PC-3 (cell line): ENCODE measurements around the gene CASS4. TPM values are rescaled to one million over a fixed set of nuclear protein-coding genes. Genes with fewer than 3 reads are reported as not detected.

Source experiments
- ATAC-seq: fragments of 200-7000 bp; cut with Tn5 transposase; 2 replicates; pipeline ENCODE4 v1.9.1; 2020; ENCODE audit warnings: mild to moderate bottlenecking, moderate library complexity
- BruUV-seq: library from RNA; stranded (reverse); fragments of 400-500 nt; replicated peaks from 2 replicates; lab custom pipeline; 2021; lab: Mats Ljungman, UMichigan
- CTCF ChIA-PET: fragments of 300-600 bp; sonication (Branson Sonifier 250); formaldehyde crosslinking; loops from one replicate; lab custom pipeline; 2022; ENCODE audit warnings: antibody characterized with exemption; lab: Charles Lee
- POLR2A ChIA-PET: fragments of 300-600 bp; sonication (Branson Sonifier 250); formaldehyde crosslinking; loops from one replicate; lab custom pipeline; 2022; ENCODE audit warnings: antibody characterized with exemption; ENCODE audit not compliant: unreplicated experiment; lab: Charles Lee
- DNase-seq: peaks from one replicate; pipeline ENCODE4 v3.0.0-alpha.2; 2015
- H2AFZ ChIP-seq: fragments of 300-600 bp; sonication (generic); 2 replicates; pipeline ENCODE4 v1.6.0; 2016; ENCODE audit warnings: antibody characterized with exemption, low read length
- H3F3A ChIP-seq: fragments of 300-600 bp; sonication (generic); one replicate; pipeline ENCODE4 v1.6.0; 2017; ENCODE audit warnings: antibody characterized with exemption, low read length, control low read depth, mild to moderate bottlenecking; ENCODE audit not compliant: unreplicated experiment
- H3K27ac ChIP-seq: fragments of 300-600 bp; sonication (generic); 2 replicates; pipeline ENCODE4 v1.5.1; 2016; ENCODE audit warnings: mild to moderate bottlenecking, low read length
- H3K27me3 ChIP-seq: fragments of 300-600 bp; sonication (generic); 2 replicates; pipeline ENCODE4 v1.6.1; 2016; ENCODE audit warnings: low read length, mixed read lengths
- H3K36me3 ChIP-seq: fragments of 300-600 bp; sonication (generic); 2 replicates; pipeline ENCODE4 v1.6.1; 2016; ENCODE audit warnings: low read depth, mixed run types, low read length, mixed read lengths
- H3K4me1 ChIP-seq: fragments of 300-600 bp; sonication (generic); 2 replicates; pipeline ENCODE4 v1.5.1; 2016; ENCODE audit warnings: low read length; ENCODE audit not compliant: insufficient read depth
- H3K4me2 ChIP-seq: fragments of 300-600 bp; sonication (generic); 2 replicates; pipeline ENCODE4 v1.6.0; 2016; ENCODE audit warnings: low read length
- H3K4me3 ChIP-seq: fragments of 300-600 bp; sonication (generic); 2 replicates; pipeline ENCODE4 v1.5.1; 2016; ENCODE audit warnings: mild to moderate bottlenecking, low read length, mixed read lengths
- H3K79me2 ChIP-seq: fragments of 300-600 bp; sonication (generic); 2 replicates; pipeline ENCODE4 v1.6.1; 2017; ENCODE audit warnings: low read length, mixed read lengths
- H3K9ac ChIP-seq: fragments of 300-600 bp; sonication (generic); 2 replicates; pipeline ENCODE4 v1.6.0; 2016; ENCODE audit warnings: mild to moderate bottlenecking, low read length
- H3K9me2 ChIP-seq: fragments of 300-600 bp; sonication (generic); replicated peaks from 2 replicates; pipeline ENCODE4 v1.6.1; 2016; ENCODE audit warnings: mixed run types, low read length, mixed read lengths
- H3K9me3 ChIP-seq: fragments of 300-600 bp; sonication (generic); 2 replicates; pipeline ENCODE4 v1.6.1; 2016; ENCODE audit warnings: low read length, mixed read lengths
- H4K20me1 ChIP-seq: fragments of 300-600 bp; sonication (generic); 2 replicates; pipeline ENCODE4 v1.6.1; 2016; ENCODE audit warnings: low read length, mixed read lengths
- CTCF ChIP-seq: fragments of 300-600 bp; sonication (generic); conservative IDR thresholded peaks from 2 replicates; pipeline ENCODE4 v1.5.1; 2017; ENCODE audit warnings: antibody characterized with exemption, low read depth, mild to moderate bottlenecking, low read length
- EZH2 ChIP-seq: fragments of 300-600 bp; sonication (generic); IDR thresholded peaks from one replicate; pipeline ENCODE4 v1.6.1; 2017; ENCODE audit warnings: antibody characterized with exemption, mild to moderate bottlenecking, low read length; ENCODE audit not compliant: unreplicated experiment
- EZH2phosphoT487 ChIP-seq: fragments of 300-600 bp; sonication (generic); IDR thresholded peaks from 2 replicates; pipeline ENCODE4 v1.6.1; 2018; ENCODE audit warnings: mild to moderate bottlenecking, antibody characterized with exemption, low read length, borderline replicate concordance
- intact Hi-C: fragments of 100-400 bp; cut with micrococcal nuclease; formaldehyde crosslinking; loops from 2 replicates; pipeline ENCODE4 v1.9.0; 2023
- total RNA-seq: library from RNA; depleted of rRNA; stranded (reverse); fragments of >200 nt; gene quantifications from 2 replicates; pipeline ENCODE4 v1.2.3, GENCODE V29; 2014

The CASS4 gene
- total RNA-seq, 1 experiment from 2014 or later = 0.04 TPM

DNA sequence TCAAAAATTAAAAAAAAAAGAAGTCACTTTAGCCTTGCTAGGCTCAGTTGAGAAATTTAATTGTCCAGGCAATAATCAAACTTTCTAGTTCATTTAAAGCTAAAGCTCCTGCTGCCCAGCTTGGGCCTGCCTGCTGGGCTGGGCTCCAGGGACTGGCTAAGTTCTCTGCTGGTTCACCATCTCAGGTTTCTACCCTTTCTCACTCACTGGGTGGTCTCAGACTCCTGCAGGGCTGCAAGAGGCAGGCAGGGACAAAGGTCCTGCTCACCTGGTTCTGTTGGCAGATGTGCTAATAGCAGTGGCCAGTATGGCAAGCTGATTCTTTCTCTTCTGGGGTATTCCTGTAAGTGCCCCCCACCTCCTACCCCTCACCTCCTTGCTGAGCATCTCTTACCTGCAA is 35.2 kb downstream of the CASS4 start:
- H3K4me2 ChIP-seq = no peak overlapping the region
- H3K9me3 ChIP-seq = no peaks in the 10 kb centered on the region
- CTCF ChIA-PET = no interaction called here
- H3K79me2 ChIP-seq = no peaks in the 10 kb centered on the region
- no peak overlapping the region for H3K27ac ChIP-seq
- no peaks in the 10 kb centered on the region for H3F3A ChIP-seq
- BruUV-seq = no TSS peak
- H2AFZ ChIP-seq = no peak overlapping the region
- no peaks in the 10 kb centered on the region for H3K36me3 ChIP-seq
- DNase-seq (no peak), ATAC-seq (no peak)
- no peak for TF ChIP-seq EZH2
- no peak for TF ChIP-seq CTCF
- TF ChIP-seq EZH2phosphoT487 = no peak
- no peak overlapping the region for H3K9ac ChIP-seq
- no peaks in the 10 kb centered on the region for H4K20me1 ChIP-seq
- no peaks in the 10 kb centered on the region for H3K27me3 ChIP-seq
- H3K9me2 ChIP-seq = no peaks in the 10 kb centered on the region
- intact Hi-C loops = no loop called here
- no peak overlapping the region for H3K4me3 ChIP-seq
- POLR2A ChIA-PET = no interaction called here
- H3K4me1 ChIP-seq = peaks cover 10% of the 10 kb centered on the region

- ChIA-PET POLR2A (no interaction called here), CTCF (no interaction called here)
- Histone ChIP-seq H3K9ac (no peak overlapping the region), H3K9me2 (no peaks in the 10 kb centered on the region), H3F3A (no peaks in the 10 kb centered on the region), H3K4me3 (no peak overlapping the region), H3K4me2 (no peak overlapping the region), H3K79me2 (no peaks in the 10 kb centered on the region), H3K36me3 (no peaks in the 10 kb centered on the region), H3K4me1 (peaks cover 10% of the 10 kb centered on the region), H4K20me1 (no peaks in the 10 kb centered on the region), H3K9me3 (no peaks in the 10 kb centered on the region), H3K27me3 (no peaks in the 10 kb centered on the region), H3K27ac (no peak overlapping the region), H2AFZ (no peak overlapping the region)
- TF ChIP-seq EZH2 (no peak), CTCF (no peak), EZH2phosphoT487 (no peak)
- no TSS peak for BruUV-seq
- DNase-seq (no peak), ATAC-seq (no peak)
- intact Hi-C loops = no loop called here
Observed at GRCh38 chr20:56449459-56449858, 37.4 kb downstream of the CASS4 start.

GRCh38 chr20:56451056-56451765 is 39.2 kb downstream of the CASS4 start:
- DNase-seq = peak; percentile 68
- POLR2A ChIA-PET = no interaction called here

More at GRCh38 chr20:56451056-56451765, 39.2 kb downstream of the CASS4 start:
- H4K20me1 ChIP-seq = no peaks in the 10 kb centered on the region
- no peaks in the 10 kb centered on the region for H3K27me3 ChIP-seq
- CTCF ChIA-PET = no interaction called here
- no peaks in the 10 kb centered on the region for H3K79me2 ChIP-seq
- peaks cover 10% of the 10 kb centered on the region for H3K4me1 ChIP-seq
- ATAC-seq = peak; percentile 48; the same call in 1 of the 2 replicates
- intact Hi-C loops = no loop called here
- no peaks in the 10 kb centered on the region for H3K36me3 ChIP-seq
- H3K4me2 ChIP-seq = no peak overlapping the region
- H3K4me3 ChIP-seq = no peak overlapping the region
- H2AFZ ChIP-seq = no peak overlapping the region
- no peaks in the 10 kb centered on the region for H3K9me3 ChIP-seq
- no peak for TF ChIP-seq EZH2
- no peak for TF ChIP-seq EZH2phosphoT487
- no peak for TF ChIP-seq CTCF
- H3F3A ChIP-seq = no peaks in the 10 kb centered on the region
- H3K9me2 ChIP-seq = no peaks in the 10 kb centered on the region
- no peak overlapping the region for H3K27ac ChIP-seq
- BruUV-seq = no TSS peak
- H3K9ac ChIP-seq = no peak overlapping the region
